IPS-18c (cell line): ENCODE data around the gene F2.
"Not testable (repeated sequence)": the region's sequence is repeated elsewhere in the genome, so short reads cannot be mapped to it uniquely, and the experiment has no call there.

Experiments used
- H3K4me3 ChIP-seq: 2 replicates; pipeline ENCODE4 v1.7.0; 2013; ENCODE audit warnings: low read depth, mild to moderate bottlenecking, low read length, moderate library complexity; ENCODE audit not compliant: insufficient read depth
- H3K9me3 ChIP-seq: one replicate; pipeline ENCODE4 v1.6.1; 2013; ENCODE audit warnings: mild to moderate bottlenecking, low read length, moderate library complexity; ENCODE audit not compliant: control insufficient read depth, insufficient read depth

Gene F2

GRCh38 chr11:46701078-46701654, 17.8 kb upstream of the F2 start:
- Histone ChIP-seq H3K9me3 (no peaks in the 10 kb centered on the region), H3K4me3 (peak overlapping the region; percentile 86)

GRCh38 chr11:46705070-46705688, 13.8 kb upstream of the F2 start:
- Histone ChIP-seq H3K4me3 (no peak overlapping the region), H3K9me3 (no peaks in the 10 kb centered on the region)

GRCh38 chr11:46706886-46707285, 12.1 kb upstream of the F2 start:
- no peak overlapping the region for H3K4me3 ChIP-seq
- H3K9me3 ChIP-seq = no peaks in the 10 kb centered on the region

GRCh38 chr11:46709351-46709750, 9.7 kb upstream of the F2 start:
- H3K9me3 ChIP-seq, H3K4me3 ChIP-seq: not testable (repeated sequence)

GRCh38 chr11:46710821-46711269, 8.2 kb upstream of the F2 start:
- no peak overlapping the region for H3K4me3 ChIP-seq
- no peaks in the 10 kb centered on the region for H3K9me3 ChIP-seq

- no peak overlapping the region for H3K4me3 ChIP-seq
- H3K9me3 ChIP-seq = no peaks in the 10 kb centered on the region
Observed at GRCh38 chr11:46711303-46711702, 7.7 kb upstream of the F2 start.

- H3K4me3 ChIP-seq = no peak overlapping the region
Observed at GRCh38 chr11:46712874-46713576, 6.0 kb upstream of the F2 start.

GRCh38 chr11:46717825-46718154, 1.2 kb upstream of the F2 start:
- not testable (repeated sequence) for H3K4me3 ChIP-seq, H3K9me3 ChIP-seq

More at GRCh38 chr11:46712874-46713576, 6.0 kb upstream of the F2 start:
- H3K9me3 ChIP-seq = no peaks in the 10 kb centered on the region

- Histone ChIP-seq H3K9me3 (no peaks in the 10 kb centered on the region), H3K4me3 (no peak overlapping the region)
Observed at GRCh38 chr11:46718155-46719019, 626 bp upstream of the F2 start.

- Histone ChIP-seq H3K4me3 (no peak overlapping the region), H3K9me3 (no peaks in the 10 kb centered on the region)
Observed at GRCh38 chr11:46719543-46720218, 668 bp downstream of the F2 start.

- no peak overlapping the region for H3K4me3 ChIP-seq
- H3K9me3 ChIP-seq = no peaks in the 10 kb centered on the region
Observed at GRCh38 chr11:46721286-46721685, 2.3 kb downstream of the F2 start.

GRCh38 chr11:46722566-46723358, 3.7 kb downstream of the F2 start:
- H3K4me3 ChIP-seq = no peak overlapping the region
- peaks cover 2% of the 10 kb centered on the region for H3K9me3 ChIP-seq

GRCh38 chr11:46723359-46723680, 4.3 kb downstream of the F2 start:
- Histone ChIP-seq H3K9me3 (peaks cover 2% of the 10 kb centered on the region), H3K4me3 (no peak overlapping the region)

- Histone ChIP-seq H3K4me3 (no peak overlapping the region), H3K9me3 (peaks cover 2% of the 10 kb centered on the region)
Observed at GRCh38 chr11:46724088-46724487, 5.1 kb downstream of the F2 start.

- Histone ChIP-seq H3K9me3 (peaks cover 2% of the 10 kb centered on the region), H3K4me3 (no peak overlapping the region)
Observed at GRCh38 chr11:46725338-46726205, 6.6 kb downstream of the F2 start.
